Measurements from ENCODE around the gene KCNMB2. TPM values are rescaled to one million over a fixed set of nuclear protein-coding genes. Genes with fewer than 3 reads are reported as not detected.

Gene KCNMB2
- polyA plus RNA-seq, 1 of the 3 experiments (the other 2 are of a cell fraction) = not detected

DNA sequence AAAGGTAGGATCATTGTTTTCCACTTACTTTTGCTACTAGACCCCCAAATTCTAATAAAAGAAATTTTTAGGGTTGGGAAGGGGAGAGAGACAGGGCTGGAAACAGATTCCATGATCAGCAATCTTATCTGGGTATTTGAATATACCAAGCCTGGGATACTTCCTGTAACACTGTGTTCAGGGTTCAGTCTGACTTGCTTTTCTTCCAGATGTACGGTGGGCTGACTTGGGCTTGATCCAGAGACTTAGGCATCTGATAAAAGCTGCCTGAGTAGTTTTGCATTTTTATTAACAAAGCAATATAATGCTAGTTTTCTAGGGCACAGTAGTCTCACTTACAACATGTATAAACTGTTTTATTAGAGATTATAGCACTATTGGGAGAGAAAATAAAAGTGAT lies 49.2 kb downstream of the KCNMB2 start (continued):
- TF ChIP-seq, protein P1, sequence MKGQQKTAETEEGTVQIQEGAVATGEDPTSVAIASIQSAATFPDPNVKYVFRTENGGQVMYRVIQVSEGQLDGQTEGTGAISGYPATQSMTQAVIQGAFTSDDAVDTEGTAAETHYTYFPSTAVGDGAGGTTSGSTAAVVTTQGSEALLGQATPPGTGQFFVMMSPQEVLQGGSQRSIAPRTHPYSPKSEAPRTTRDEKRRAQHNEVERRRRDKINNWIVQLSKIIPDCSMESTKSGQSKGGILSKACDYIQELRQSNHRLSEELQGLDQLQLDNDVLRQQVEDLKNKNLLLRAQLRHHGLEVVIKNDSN (IDR thresholded peaks at IDR 0.05; ENCODE audit: borderline replicate concordance, low read depth) = no peak
- TF ChIP-seq EP300 (IDR thresholded peaks at IDR 0.05; ENCODE audit: borderline replicate concordance in 1 of 2, low read depth in 1 of 2, low read length in 1 of 2) (no peak), FOSL2 (IDR thresholded peaks at IDR 0.05; ENCODE audit: borderline replicate concordance, low read depth) (no peak)

DNA sequence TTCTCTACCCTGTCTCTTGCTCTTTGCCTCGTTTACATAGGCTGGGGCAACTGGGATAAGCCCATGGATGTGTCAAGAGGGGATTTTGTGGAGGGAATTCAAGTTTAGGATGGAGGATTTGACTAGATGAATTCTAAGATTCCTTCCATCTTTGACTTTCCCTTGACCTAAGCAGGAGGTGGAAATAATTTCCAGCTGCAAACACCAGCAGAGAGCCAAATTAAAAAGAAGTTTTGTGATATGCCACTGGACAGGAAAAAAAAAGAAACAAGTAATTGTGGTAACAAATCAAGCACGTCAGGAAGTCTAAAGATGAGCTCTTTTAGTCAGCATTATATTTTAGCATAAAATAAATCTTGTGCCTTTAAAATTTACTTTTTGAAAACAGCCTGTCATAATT lies 49.8 kb downstream of the KCNMB2 start:
- H3K9ac ChIP-seq = no peak overlapping the region
- WGBS (ENCODE audit: low lambda C conversion rate) = 17% methylated on average over 2 of the region's 2 CpGs

DNA sequence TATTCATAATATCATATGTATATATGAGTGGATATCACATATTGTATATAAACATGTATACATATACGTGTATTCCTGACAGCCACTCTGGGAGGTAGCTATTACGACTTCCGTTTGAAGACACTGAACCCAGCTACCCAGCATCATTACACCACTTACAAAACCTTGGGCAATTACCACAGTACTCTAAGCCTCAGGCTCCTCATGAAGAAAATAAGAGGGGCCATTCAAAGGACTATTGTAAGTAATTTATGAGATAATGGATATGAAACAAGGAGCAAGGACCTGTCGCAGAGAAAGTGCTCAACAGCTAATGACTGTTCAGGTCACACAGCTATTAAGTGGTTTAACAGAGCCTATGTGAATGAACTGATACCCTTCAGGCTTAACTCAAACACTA lies 52.4 kb downstream of the KCNMB2 start:
- WGBS (ENCODE audit: low lambda C conversion rate) = 68% methylated on average over 4 of the region's 4 CpGs
- Histone ChIP-seq H3K36me3 (replicated peaks in 1 of 2; ENCODE audit: control insufficient read depth in 1 of 2, insufficient read depth in 2 of 2, low read length in 1 of 2) (no peaks in the 10 kb centered on the region), H2AFZ (ENCODE audit: low read depth) (no peak overlapping the region), H3F3A (replicated peaks; ENCODE audit: insufficient read depth) (no peaks in the 10 kb centered on the region), H4K20me1 (ENCODE audit: insufficient read depth) (no peaks in the 10 kb centered on the region), H3K4me2 (no peak overlapping the region), H3K9me3 (no peaks in the 10 kb centered on the region), H3K4me3 (ENCODE audit: low read depth in 2 of 2, low read length in 1 of 2) (no peak overlapping the region), H3K79me2 (ENCODE audit: insufficient read depth) (no peaks in the 10 kb centered on the region), H3K9ac (no peak overlapping the region), H3K27ac (ENCODE audit: low read depth in 2 of 2, low read length in 1 of 2) (no peak overlapping the region), H3K27me3 (ENCODE audit: insufficient read depth) (no peaks in the 10 kb centered on the region), H3K4me1 (ENCODE audit: control insufficient read depth in 1 of 2, insufficient read depth in 2 of 2, low read depth in 1 of 2, low read length in 1 of 2) (peaks cover 0 to 8% of the 10 kb centered on the region in 2 experiments; a peak in 1 of 4 replicates), H3K9me2 (no peaks in the 10 kb centered on the region)
- ChIA-PET POLR2A (no interaction called here), CTCF (no interaction called here)
- DNase-seq = no peak
- TF ChIP-seq, protein P1 (IDR thresholded peaks at IDR 0.05; ENCODE audit: borderline replicate concordance, low read depth) = no peak
- TF ChIP-seq, protein P2, sequence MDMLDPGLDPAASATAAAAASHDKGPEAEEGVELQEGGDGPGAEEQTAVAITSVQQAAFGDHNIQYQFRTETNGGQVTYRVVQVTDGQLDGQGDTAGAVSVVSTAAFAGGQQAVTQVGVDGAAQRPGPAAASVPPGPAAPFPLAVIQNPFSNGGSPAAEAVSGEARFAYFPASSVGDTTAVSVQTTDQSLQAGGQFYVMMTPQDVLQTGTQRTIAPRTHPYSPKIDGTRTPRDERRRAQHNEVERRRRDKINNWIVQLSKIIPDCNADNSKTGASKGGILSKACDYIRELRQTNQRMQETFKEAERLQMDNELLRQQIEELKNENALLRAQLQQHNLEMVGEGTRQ (IDR thresholded peaks at IDR 0.05; ENCODE audit: borderline replicate concordance, low read depth, low read length) = no peak
- TF ChIP-seq FOXJ3 (CRISPR knock-in tag; IDR thresholded peaks at IDR 0.05) = no peak
- TF ChIP-seq RCOR1 (IDR thresholded peaks at IDR 0.05; ENCODE audit: low read length) = no peak
- TF ChIP-seq EZH2phosphoT487 (IDR thresholded peaks at IDR 0.05; ENCODE audit: borderline replicate concordance, low read depth) = no peak

More for the DNA sequence above, 49.8 kb downstream of the KCNMB2 start:
- ChIA-PET POLR2A (no interaction called here), CTCF (no interaction called here)
- no peaks in the 10 kb centered on the region for H3K9me3 ChIP-seq
- no peaks in the 10 kb centered on the region for H4K20me1 ChIP-seq (ENCODE audit: insufficient read depth)
- no peak overlapping the region for H2AFZ ChIP-seq (ENCODE audit: low read depth)
- TF ChIP-seq GATA2 (CRISPR knock-in tag; IDR thresholded peaks at IDR 0.05) (no peak), NFIC (IDR thresholded peaks at IDR 0.05; ENCODE audit: borderline replicate concordance) (no peak), MXI1 (IDR thresholded peaks at IDR 0.05; ENCODE audit: low read depth, low read length) (no peak), YY1 (IDR thresholded peaks at IDR 0.05; ENCODE audit: low read depth) (no peak), EZH2phosphoT487 (IDR thresholded peaks at IDR 0.05; ENCODE audit: borderline replicate concordance, low read depth) (no peak)
- DNase-seq = no peak
- H3K36me3 ChIP-seq (replicated peaks in 1 of 2; ENCODE audit: control insufficient read depth in 1 of 2, insufficient read depth in 2 of 2, low read length in 1 of 2) = no peaks in the 10 kb centered on the region
- H3K27me3 ChIP-seq (ENCODE audit: insufficient read depth) = no peaks in the 10 kb centered on the region
- peaks cover 0 to 8% of the 10 kb centered on the region in 2 experiments; a peak in 1 of 4 replicates for H3K4me1 ChIP-seq (ENCODE audit: control insufficient read depth in 1 of 2, insufficient read depth in 2 of 2, low read depth in 1 of 2, low read length in 1 of 2)
- no peak overlapping the region for H3K4me2 ChIP-seq
- no peaks in the 10 kb centered on the region for H3K9me2 ChIP-seq
- H3K4me3 ChIP-seq (ENCODE audit: low read depth in 2 of 2, low read length in 1 of 2) = no peak overlapping the region
- no peak overlapping the region; a peak in 1 of 4 replicates for H3K27ac ChIP-seq (ENCODE audit: low read depth in 2 of 2, low read length in 1 of 2)
- H3F3A ChIP-seq (replicated peaks; ENCODE audit: insufficient read depth) = no peaks in the 10 kb centered on the region
- no peaks in the 10 kb centered on the region for H3K79me2 ChIP-seq (ENCODE audit: insufficient read depth)

All from SK-N-SH (cell line).